Activated naive CD8-positive, alpha-beta T cell treated with anti-CD3 and anti-CD28 coated beads, Interleukin-2, amount 50 U/mL, for 16 hours (primary cell): Measurements from ENCODE around the gene GDF11.

ENCODE experiments used
- DNase-seq: peaks from one replicate; pipeline ENCODE4 v3.0.0-alpha.2; 2020; ENCODE audit warnings: low read depth, low spot score

The GDF11 gene

DNA sequence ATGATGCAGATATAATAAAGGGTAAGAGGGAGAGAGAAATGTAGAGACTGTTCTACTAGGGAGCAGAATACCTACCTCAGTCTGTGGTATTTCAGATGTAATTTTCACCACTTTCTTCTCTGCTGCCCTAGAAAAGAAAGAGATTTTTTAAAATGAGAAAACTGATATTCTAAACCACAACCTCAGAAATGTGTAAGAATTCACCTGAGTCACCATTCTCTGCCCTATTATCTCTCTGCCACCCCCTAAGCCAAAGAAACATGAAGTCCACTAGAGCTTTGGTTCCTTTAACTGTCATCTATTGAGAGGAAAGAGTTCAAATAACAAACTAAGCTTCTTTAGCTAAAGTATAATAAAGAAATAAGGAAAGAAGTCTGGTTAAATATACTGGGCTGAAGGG, 53.0 kb downstream of the GDF11 start:
- no peak for DNase-seq

DNA sequence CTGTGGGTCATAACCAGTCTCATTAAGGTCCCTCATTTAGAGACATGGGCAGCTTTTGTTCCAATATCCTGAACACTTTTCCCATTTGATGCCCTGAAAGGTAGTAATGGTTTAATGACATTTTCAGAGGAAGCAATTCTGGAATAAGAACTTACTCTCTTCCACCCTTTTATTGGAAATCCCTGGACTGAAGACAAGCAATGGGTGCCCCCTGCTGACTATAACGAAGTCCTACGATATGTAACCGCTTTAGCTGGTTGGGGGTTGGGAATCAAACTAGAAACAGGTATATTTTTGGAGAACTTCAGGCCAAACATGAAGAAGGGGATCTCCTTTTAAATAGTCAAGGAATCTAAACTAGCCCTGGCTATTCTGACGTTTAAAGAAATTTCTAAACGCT, 54.1 kb downstream of the GDF11 start:
- no peak for DNase-seq

DNA sequence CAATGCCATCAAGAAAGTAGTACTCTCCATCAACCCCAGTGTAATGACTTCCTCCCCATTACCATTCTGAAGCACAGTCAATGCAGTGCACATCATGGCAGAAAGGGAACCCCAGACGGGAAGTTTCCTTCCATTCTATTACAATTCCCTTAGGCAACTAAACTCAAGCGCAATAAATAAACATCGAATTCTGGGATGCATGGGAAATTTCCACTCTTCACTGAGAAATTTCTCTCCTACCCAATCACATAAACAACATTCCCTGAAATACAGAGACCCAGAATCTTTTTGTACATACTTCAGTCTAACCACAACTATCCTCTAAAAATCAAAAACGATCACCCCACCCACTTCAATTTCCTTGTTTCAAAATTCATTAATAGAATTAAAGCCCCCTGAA, 54.6 kb downstream of the GDF11 start:
- DNase-seq, result no peak
